AG04450 (cell line): ENCODE measurements around the gene LYZL1. TPM values are rescaled to one million over a fixed set of nuclear protein-coding genes. Genes with fewer than 3 reads are reported as not detected.

Experiments used
- CTCF ChIA-PET: fragments of 300-600, 350-600 bp; formaldehyde crosslinking; extraction: SDS; loops from one replicate; lab custom pipeline; 2022; ENCODE audit warnings: antibody characterized with exemption, inconsistent platforms; lab: Charles Lee
- POLR2A ChIA-PET: fragments of 350-600 bp; formaldehyde crosslinking; extraction: SDS; loops from one replicate; lab custom pipeline; 2021; ENCODE audit warnings: antibody characterized with exemption, inconsistent platforms; lab: Yijun Ruan, JAX
- DNase-seq: peaks from one replicate; pipeline ENCODE4 v3.0.0-alpha.2; 2011; ENCODE audit warnings: low read depth, low spot score
- H3K27ac ChIP-seq: one replicate; pipeline ENCODE4 v1.5.1; 2012; ENCODE audit warnings: low read depth, low read length, control low read depth
- H3K27me3 ChIP-seq: one replicate; pipeline ENCODE4 v1.6.0; 2012; ENCODE audit warnings: low read length; ENCODE audit not compliant: control insufficient read depth, insufficient read depth
- H3K4me3 ChIP-seq: 2 replicates; pipeline ENCODE4 v1.5.1; 2011; ENCODE audit warnings: mild to moderate bottlenecking, low read depth, low read length, control low read depth
- H3K9me3 ChIP-seq: 2 replicates; pipeline ENCODE4 v1.5.1; 2012; ENCODE audit warnings: low read length; ENCODE audit not compliant: control insufficient read depth, insufficient read depth
- CTCF ChIP-seq: IDR thresholded peaks from 2 replicates; pipeline ENCODE4 v1.5.1; 2011; ENCODE audit warnings: low read depth, low read length, control low read depth, inconsistent platforms
- polyA plus RNA-seq: library from polyadenylated mRNA; depleted of rRNA; stranded (reverse); fragments of >200 nt; gene quantifications from 2 replicates; pipeline ENCODE4 v1.2.3, GENCODE V29; 2011

Gene LYZL1
- polyA plus RNA-seq, 1 experiment: not detected

- Histone ChIP-seq H3K27me3 (peaks cover 5% of the 10 kb centered on the region), H3K9me3 (no peaks in the 10 kb centered on the region), H3K27ac (no peak overlapping the region), H3K4me3 (no peak overlapping the region)
- no peak for TF ChIP-seq CTCF
- ChIA-PET CTCF (no interaction called here), POLR2A (no interaction called here)
- DNase-seq: no peak
Observed at GRCh38 chr10:29266641-29267040, 22.2 kb upstream of the LYZL1 start.

GRCh38 chr10:29268011-29268410 lies 20.9 kb upstream of the LYZL1 start:
- CTCF ChIA-PET: no interaction called here
- TF ChIP-seq CTCF: no peak
- Histone ChIP-seq H3K9me3 (no peaks in the 10 kb centered on the region), H3K27me3 (peaks cover 9% of the 10 kb centered on the region), H3K27ac (no peak overlapping the region), H3K4me3 (no peak overlapping the region)
- no peak for DNase-seq
- POLR2A ChIA-PET: no interaction called here

- Histone ChIP-seq H3K27me3 (peaks cover 9% of the 10 kb centered on the region), H3K9me3 (no peaks in the 10 kb centered on the region), H3K4me3 (no peak overlapping the region), H3K27ac (no peak overlapping the region)
- DNase-seq: no peak
- ChIA-PET CTCF (no interaction called here), POLR2A (no interaction called here)
- no peak for TF ChIP-seq CTCF
Observed at GRCh38 chr10:29269486-29269885, 19.4 kb upstream of the LYZL1 start.

GRCh38 chr10:29270883-29271282 lies 18.0 kb upstream of the LYZL1 start:
- no peak for DNase-seq
- H3K27me3 ChIP-seq: peaks cover 9% of the 10 kb centered on the region
- H3K27ac ChIP-seq: no peak overlapping the region
- no peak for TF ChIP-seq CTCF
- no peaks in the 10 kb centered on the region; the same call in 1 of the 2 replicates for H3K9me3 ChIP-seq
- ChIA-PET POLR2A (no interaction called here), CTCF (interaction anchor here (1.0 kb wide), 1 partner anchor 64 kb away, joined by 3 read pairs; no protein-coding TSS in a partner anchor)
- no peak overlapping the region for H3K4me3 ChIP-seq

GRCh38 chr10:29271877-29272276 lies 17.0 kb upstream of the LYZL1 start:
- Histone ChIP-seq H3K4me3 (no peak overlapping the region), H3K9me3 (no peaks in the 10 kb centered on the region; the same call in 1 of the 2 replicates), H3K27ac (no peak overlapping the region), H3K27me3 (peaks cover 9% of the 10 kb centered on the region)
- CTCF ChIA-PET: no interaction called here
- no peak for DNase-seq
- POLR2A ChIA-PET: no interaction called here
- no peak for TF ChIP-seq CTCF
